HG03103 (cell line): ENCODE measurements around the gene LRP11.
"Not testable (repeated sequence)": the region's sequence is repeated elsewhere in the genome, so short reads cannot be mapped to it uniquely, and the experiment has no call there.

Experiments used
- ATAC-seq: cut with Tn5 transposase; IDR thresholded peaks from one replicate; pipeline ENCODE4 v1.9.1; 2021; ENCODE audit warnings: low read depth; ENCODE audit not compliant: unreplicated experiment

LRP11 gene

DNA sequence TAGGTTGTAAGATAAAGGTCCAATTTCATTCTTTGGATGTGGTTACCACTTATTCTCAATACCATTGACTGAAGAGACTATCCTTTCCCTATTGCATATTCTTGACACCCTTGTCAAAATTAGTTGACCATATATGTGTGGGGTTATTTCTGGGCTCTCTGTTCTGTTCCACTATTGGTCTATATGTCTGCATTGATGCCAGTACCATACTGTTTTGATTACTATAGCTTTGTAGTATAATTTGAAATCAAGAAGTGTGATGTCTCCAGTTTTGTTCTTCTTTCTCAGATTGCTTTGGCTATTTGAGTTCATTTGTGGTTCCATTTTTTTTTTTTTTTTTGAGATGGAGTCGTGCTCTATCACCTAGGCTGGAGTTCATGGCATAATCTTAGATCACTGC is 8.1 kb upstream of the LRP11 start:
- no peak for ATAC-seq

DNA sequence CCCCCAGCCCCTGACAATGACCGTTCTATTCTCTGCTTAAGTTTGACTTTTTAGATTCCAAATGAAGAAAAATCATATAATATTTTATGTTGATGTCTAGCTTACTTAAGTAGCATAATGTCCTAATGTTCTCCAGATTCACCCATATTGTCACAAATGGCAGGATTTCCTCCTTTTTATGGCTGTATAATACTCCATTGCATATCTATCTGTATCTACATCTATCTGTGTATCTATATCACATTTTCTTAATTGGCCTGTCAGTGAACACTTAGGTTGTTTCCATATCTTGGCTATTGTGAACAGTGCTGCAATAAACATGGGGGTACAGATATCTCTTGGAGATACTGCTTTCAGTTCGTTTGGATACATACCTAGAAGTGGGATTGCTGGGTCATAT is 7.0 kb upstream of the LRP11 start:
- ATAC-seq: no peak

DNA sequence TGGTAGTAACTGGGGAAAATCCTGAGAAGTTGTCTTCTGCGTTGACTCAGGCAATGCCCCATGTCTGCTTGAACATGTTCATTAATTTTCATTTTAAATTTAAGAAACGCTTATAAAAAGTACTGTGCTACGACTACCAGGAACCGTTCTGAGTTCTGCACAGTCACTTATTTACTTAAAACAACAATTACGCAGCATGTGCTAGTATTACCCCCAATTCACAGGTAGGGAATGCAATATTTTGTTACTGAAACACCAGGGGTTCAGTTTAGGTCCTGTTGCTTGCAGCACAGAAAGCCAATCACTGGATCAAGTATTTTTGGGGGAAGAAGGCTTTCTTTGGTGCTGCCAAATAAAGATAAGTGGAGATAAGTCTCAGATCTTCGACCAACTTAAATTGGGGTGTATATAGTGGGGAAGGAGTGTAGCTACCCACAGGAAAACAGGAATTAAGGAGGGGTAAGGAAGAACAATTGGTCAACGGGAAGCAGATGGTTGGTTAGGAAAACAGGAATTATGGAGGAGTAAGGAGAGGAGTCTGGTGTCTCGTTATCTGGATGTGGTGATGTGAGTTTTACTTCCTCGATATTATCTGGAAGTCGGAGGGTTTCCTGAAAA is 5.2 kb upstream of the LRP11 start:
- no peak for ATAC-seq

DNA sequence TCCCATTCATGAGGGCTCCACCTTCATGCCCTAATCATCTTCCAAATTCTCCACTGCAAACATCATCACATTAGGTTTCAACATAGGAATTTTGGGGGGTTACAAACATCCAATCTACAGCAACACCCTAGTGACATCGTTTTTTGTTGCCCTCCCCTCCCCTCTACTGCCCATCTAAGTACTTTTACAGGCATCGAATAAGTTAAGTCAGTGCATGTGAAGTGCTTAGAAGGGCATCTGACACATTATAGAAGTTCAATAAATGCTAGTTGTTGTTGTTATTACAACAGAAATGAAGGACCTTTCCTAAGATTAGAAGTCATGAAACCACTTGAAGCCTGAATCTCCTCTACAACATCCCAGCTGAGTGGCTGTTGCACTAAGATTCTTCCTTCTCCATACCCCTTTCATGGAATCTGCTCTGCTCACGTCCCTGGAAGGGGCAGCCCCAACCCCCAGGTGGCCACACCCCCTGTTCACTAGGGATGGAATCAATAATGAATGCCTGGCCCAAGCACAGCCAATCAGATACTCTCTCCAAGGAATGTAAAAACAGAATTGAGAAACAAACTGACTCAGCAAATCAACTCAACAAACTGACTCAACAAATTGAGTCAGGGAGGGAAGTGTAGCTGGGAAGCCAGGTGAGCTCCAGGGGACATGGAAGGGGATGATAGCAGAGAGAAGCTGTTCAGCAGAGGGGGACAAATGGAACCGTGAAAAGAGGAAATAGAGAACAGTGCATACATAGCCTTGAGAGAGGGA is 3.9 kb upstream of the LRP11 start:
- no peak for ATAC-seq

DNA sequence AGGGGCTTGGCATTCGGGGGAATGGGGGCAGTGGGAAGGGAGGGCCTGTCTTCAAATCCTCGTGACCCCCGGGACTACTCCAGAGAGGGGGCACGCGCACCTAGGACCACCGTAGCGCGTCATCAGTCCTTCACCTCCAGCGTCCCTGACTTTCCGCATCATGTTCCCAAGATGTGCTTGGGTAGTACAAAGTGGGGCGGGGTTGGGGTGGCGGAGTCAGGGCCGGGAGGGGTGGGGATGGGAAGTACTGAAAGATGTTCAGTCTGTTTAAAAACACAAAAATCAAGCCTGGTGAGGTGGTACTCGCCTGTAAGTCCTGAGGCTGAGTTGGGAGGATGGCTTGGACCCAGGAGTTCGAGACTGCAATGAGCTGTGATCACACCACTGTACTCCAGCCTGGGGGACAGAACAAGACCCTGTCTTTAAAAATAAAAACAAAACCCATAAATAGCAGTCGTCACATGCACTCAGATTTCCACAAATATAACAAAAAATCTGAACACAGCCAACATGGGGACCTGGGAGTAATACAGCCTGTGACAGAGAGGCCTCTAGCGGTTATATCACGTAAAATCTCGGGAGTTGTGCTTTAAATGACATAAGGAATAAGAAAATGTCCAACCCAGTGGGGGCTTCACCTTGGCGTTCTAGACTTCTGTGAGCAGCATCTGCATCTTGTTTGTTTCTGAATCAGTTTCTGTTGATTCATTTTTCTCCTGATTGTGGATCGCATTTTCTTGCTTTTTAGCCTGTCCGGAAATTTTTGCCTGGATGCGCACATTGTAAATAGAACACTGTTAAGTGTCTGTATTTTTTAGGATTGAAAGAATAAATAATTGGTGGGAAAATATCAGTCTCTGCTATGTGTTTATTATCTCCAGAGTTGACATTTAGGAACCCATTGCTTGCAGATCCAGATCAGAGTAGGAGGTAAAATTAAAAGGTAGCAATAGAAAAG is 698 bp upstream of the LRP11 start:
- no peak for ATAC-seq

DNA sequence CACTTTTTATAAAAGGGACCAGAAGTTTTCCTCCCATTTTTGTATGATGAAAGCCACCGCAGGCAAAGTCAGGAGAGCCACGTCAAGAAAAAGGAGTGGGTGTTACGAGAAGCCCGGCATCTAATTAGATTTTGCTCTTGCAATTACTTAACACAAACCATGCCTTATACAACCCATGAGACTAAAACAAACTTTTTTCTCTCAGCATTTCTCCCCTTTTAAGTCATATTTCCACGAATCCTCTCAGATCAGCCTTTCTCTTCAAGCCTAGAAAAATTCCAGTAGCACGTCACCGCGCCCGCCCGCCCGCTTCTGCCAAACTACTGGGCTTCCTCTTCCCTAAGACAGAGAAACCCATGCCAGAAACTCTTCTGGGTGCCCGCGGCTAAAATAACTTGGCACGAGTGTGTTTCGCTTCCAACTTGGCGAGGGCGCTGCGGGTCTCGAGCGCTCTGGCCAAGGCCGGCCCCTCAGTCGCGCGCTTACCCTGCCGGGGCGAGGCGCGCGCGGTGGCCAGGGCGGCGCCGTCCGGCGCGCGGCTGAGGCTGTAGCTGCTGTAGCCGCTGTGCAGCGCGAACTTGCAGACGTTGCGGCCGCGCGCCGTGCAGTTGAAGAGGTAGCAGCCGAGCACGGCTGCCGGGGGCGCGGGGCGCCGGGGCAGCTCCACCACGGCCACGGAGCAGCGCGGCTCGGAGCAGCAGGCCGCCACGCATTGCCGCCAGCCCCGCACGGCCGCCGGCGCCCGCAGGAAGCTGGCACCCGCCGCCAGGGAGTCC is 1.0 kb downstream of the LRP11 start:
- ATAC-seq: peak; percentile 26

DNA sequence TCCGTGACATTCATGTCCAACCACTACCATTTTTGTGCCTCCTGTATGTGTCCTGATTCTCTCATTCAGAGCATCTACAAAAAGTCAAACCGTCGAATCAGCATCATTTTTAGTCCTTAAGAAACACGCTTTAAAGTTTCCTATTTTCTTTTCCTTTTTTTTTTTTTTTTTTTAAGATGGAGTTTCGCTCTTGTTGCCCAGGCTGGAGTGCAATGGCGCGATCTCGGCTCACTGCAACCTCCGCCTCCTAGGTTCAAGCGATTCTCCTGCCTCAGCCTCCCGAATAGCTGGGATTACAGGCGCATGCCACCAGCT is 1.8 kb downstream of the LRP11 start:
- not testable (repeated sequence) for ATAC-seq

DNA sequence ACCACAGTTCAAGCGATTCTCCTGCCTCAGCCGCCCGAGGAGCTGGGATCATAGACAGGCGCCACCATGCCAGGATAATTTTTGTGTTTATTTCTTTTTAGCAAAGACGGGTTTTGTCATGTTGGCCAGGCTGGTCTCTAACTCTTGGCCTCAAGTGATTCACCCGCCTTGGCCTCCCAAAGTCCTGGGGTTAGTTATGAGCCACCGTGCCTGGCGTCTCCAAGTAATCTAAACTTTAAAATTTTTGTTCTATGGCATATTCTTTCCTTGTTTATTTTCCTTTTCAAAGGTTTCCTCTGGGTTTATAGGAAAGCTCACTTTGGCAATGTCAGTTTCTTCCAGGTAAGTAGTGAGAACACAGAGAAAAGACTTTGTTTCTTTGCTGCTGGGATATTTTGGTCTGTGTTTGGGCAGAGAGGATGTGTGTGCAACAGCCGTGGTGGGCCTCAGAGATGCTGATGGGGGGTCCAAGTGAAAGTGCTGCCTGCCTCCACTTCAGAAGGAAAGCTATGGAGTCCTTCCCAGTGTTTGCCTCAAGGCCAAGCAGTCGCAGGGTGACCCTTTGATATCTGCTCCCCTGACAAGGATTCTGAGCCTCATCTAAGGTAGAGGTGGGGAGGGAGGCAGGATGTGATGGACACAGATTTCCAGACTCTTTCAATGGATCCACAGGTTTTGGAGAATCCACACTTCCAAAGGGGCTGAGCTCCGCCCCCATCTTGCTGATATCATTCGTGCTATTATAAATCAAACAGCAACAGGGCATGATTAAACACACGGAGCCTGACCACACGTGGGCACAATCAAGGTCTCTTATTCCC is 2.3 kb downstream of the LRP11 start:
- no peak for ATAC-seq

DNA sequence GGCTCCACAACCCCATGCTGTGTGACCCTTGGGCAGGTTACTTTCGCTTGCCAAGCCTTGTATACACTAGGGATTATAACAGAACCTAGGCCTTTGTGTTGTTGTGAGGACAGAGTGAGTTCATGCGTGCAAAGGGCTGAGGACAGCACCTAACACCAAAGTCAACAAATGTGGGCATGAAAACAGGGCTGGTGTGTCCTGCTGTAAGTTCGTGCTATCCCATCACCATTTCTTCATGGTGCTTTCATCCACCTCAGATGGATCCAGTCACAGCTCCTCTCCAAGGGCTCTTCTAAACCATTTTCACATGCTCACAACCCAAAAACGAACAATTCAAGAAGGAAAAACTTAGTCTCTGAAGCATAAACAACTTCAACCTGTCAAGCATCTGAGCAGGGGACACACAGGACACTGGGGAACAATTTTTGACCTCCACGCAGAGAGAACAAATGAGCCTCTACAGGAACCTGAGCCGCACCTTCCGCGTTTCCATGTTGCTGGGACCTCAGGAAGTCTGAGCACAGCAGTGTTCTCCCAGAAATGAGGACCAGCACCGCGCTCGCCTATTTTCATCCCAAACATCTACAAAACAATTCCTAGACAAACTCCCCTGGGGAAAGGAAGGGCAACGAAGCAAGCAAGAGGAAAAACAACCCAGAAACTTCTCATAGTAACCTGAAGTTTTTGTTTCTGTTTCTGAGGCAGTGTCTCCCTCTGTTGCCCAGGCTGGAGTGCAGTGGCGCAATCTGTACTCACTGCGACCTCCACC is 3.1 kb downstream of the LRP11 start:
- ATAC-seq: no peak

DNA sequence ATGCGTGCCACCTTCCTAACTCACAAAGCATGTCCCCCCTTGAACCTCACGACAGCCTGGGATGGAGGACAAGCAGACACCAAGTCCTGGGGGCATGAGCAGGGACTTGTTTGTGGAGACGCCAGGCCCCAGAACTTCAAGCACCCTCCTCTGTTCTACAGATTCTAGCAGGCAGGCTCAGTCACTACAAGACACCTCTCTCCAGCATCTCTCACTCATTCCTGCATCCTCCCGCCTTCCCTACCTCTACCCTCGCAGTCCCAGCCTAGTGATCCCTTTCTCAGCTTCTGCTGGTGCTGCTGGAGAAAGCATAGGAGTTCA is 3.7 kb downstream of the LRP11 start:
- ATAC-seq: no peak

DNA sequence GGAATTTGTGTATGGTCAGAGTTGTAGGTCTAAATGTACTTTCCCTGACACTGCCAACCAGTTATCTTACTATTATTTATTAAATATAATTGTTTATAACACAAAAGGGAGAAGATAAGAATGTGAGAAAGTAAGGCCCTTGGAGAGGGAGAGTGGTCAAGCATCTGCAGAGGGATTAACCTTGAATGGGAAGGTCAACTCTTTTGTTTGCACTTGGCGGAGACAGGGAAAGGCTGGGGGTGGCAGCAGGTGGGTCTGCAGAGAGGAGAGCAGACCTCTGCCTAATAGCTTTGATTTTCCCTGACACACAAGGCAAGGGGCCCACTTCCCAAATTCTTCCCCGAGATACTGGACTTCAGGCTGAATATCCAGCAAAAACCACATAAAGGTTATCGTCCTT is 4.2 kb downstream of the LRP11 start:
- no peak for ATAC-seq

DNA sequence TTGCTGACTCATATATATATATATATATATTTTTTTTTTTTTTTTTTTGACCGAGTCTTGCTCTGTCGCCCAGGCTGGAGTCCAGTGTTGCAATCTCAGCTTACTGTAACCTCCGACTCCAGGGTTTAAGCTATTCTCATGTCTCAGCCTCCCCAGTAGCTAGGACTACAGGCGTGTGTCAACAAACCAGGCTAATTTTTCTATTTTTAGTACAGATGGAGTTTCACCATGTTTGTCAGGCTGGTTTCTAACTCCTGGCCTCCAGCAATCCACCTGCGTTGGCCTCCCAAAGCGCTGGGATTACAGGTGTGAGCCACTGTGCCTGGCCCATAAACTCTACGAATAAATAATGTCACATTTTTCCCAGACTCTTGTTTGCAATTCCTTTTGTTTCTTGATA is 4.8 kb downstream of the LRP11 start:
- ATAC-seq: no peak

DNA sequence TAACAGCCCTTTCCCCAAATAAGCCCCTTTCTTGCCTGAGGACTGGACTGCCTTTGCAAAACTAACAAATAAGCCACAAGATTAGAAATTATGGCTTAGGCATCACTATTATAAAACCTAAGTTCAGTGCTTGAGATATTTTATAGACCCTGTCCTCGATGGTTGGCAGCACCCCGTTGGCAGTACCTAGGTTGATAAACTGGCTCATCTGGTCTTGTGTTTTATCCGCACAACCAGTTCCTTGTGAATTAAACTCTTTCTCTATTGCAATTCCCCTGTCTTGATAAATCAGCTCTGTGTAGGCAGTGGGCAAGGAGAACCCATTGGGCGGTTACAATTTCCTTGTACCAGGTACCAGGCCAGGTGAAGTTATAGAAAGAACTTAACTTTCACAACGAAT is 6.6 kb downstream of the LRP11 start:
- ATAC-seq: no peak

DNA sequence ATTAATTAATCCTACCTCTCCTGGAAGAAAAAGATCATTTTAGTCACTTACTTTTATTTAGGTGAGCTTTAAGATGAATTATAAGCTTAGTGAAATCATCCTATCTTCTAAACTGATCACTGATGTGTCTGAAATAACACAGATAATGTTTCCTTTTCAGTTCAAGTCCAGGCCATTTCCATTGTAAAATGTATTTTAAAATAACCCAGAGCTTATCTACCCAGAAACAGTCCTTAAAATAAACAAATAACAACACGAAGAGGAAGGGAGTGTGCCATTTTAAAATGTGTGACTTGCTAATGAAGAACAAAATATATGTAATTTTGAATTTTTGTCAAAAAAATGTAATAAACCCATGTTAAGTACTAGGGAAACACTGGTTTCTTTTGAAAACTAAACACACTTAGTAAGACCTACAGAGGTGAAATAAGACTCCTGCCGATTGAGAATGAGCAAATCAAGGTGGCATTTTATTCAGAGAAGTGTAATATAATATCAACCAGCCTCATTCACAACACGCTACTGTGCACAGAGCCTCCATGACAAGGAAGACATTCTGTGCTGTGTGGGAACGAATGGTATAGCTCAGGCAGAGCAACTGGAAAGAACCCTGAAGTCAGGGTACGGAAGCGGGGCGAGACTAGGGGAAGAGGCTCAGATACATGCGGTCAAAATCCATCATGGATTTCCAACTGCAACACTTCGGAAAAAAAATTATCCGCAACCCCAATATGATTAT is 7.7 kb downstream of the LRP11 start:
- no peak for ATAC-seq

DNA sequence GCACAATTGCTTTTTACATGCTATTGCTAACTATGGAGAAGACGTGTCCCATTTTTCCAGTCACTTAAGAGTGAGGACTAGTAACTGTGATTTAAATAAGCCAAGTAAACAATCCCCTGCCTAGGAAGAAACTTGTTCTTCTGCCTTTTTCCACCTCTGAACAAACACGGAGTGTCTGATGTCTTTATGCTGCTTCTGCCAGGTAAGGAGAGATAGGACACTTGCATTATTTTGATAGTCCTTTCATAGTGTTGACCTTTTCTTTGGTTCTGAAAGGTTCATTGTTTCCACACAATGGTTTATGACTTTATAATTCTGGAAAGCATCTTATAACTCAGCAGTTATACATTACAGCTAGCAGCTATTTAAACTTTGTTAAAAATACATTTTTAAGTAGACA is 8.4 kb downstream of the LRP11 start:
- ATAC-seq: no peak

DNA sequence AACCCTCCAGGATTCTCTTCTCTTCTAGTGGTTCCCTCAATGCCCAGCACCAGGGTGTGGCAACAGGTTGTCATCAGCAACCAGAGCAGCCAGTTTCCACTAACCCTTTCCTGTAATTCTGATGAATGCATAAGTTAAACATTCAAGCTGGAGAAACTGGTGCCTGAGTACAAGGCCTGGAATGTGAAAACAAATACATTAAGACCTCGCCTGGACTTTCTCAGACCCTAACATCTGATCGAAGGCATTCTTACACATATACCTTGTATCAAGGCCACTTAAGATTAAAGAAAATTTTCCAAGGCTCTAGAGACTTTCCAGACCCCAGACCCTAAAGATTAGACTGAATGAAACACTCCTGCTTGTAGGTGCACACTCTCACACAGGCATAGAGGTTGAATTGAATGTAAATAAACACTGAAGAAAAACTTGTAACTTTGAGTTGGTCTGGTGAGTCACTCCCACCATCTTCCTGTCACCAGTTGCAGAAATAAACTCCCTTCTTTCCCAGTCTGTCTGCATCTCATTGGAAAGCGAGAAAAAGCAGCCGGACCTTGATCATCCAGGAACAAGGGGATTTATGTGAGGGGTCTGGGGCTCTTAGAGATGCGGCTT is 9.0 kb downstream of the LRP11 start:
- ATAC-seq: no peak

DNA sequence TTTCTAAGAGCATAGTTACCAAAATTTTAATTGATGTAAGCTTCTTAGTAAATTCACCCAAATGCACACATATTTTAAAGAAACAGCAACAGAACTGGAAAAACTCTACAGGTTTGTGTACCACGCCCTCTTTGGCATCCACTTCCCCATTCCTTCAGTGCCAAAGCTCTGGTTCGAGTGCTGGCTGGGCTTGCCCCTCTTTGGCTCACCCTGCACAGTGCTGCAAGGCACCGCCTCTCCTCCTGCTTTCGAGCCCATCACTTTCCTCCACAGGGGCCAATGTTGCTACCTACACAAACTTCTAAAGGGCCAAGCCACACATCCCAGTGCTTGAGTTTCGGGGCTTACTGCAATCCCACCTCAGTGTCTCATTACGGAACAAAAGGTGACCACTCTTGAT is 9.6 kb downstream of the LRP11 start:
- no peak for ATAC-seq

DNA sequence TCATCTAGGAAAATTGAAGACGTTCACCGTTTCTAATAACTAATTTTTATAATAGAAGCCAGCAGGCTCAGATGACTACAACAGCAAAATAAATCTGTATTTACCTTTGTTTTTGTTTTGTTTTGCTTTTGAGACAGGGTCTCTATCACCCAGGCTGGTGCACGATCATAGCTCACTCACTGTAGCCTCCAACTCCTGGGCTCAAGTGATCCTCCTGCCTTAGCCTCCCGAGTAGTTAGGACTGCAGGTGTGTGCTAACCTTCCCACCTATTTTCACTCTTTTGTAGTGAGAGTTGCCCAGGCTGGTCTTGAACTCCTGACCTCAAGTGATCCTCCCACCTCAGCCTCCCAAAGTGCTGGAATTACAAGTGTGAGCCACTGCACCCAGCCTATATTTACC is 10.1 kb downstream of the LRP11 start:
- ATAC-seq: not testable (repeated sequence)
